HFF-Myc (cell line): Measurements from ENCODE around the gene ADH6.
"Not testable (repeated sequence)": the region's sequence is repeated elsewhere in the genome, so short reads cannot be mapped to it uniquely, and the experiment has no call there.

Experiments used
- DNase-seq: peaks from one replicate; pipeline ENCODE4 v3.0.0-alpha.2; 2011; ENCODE audit warnings: low read depth; ENCODE audit errors: extremely low read depth
- H3K4me3 ChIP-seq: replicated peaks from 2 replicates; pipeline ENCODE4 v1.5.1; 2011; ENCODE audit warnings: low read depth, mild to moderate bottlenecking, control low read depth, low read length
- TF ChIP-seq, protein P1 (sequence below): IDR thresholded peaks from 2 replicates; pipeline ENCODE4 v1.5.1; 2012; ENCODE audit warnings: mild to moderate bottlenecking, low read depth, low read length, control low read depth; ENCODE audit errors: missing control alignments

The ADH6 gene

DNA sequence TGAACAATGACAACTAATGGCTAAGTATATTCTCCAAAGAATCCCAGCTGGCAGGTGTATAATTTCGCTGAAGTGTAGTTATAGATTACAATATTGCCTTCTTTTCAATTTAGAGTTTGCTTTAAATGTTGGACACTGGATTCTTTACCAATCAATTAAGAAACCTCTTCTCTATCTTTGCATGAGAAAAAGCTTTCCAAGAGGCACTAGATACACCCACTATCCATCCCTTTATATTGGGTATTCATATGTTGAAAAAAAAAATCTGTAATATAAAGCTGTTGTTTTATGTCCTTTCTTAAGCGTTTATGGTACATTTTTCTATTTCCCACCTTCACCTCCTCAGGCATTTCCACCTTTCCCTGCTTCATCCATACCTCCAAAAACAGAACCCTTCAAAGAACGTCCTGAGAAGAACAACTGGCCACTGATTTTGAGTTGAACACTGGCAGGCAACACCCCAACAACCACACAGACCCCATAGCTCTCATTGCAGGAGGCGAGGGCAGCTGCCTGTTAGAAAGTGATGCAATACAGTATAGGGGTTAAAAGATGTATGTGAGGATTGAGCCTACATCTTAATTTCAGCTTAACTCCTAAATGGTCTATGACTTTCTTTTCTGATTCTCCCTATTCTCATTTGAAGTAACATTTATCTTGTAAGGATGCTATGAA is 11.8 kb downstream of the ADH6 start:
- TF ChIP-seq, protein P1, sequence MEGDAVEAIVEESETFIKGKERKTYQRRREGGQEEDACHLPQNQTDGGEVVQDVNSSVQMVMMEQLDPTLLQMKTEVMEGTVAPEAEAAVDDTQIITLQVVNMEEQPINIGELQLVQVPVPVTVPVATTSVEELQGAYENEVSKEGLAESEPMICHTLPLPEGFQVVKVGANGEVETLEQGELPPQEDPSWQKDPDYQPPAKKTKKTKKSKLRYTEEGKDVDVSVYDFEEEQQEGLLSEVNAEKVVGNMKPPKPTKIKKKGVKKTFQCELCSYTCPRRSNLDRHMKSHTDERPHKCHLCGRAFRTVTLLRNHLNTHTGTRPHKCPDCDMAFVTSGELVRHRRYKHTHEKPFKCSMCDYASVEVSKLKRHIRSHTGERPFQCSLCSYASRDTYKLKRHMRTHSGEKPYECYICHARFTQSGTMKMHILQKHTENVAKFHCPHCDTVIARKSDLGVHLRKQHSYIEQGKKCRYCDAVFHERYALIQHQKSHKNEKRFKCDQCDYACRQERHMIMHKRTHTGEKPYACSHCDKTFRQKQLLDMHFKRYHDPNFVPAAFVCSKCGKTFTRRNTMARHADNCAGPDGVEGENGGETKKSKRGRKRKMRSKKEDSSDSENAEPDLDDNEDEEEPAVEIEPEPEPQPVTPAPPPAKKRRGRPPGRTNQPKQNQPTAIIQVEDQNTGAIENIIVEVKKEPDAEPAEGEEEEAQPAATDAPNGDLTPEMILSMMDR = no peak
- H3K4me3 ChIP-seq = no peak overlapping the region
- DNase-seq = no peak

DNA sequence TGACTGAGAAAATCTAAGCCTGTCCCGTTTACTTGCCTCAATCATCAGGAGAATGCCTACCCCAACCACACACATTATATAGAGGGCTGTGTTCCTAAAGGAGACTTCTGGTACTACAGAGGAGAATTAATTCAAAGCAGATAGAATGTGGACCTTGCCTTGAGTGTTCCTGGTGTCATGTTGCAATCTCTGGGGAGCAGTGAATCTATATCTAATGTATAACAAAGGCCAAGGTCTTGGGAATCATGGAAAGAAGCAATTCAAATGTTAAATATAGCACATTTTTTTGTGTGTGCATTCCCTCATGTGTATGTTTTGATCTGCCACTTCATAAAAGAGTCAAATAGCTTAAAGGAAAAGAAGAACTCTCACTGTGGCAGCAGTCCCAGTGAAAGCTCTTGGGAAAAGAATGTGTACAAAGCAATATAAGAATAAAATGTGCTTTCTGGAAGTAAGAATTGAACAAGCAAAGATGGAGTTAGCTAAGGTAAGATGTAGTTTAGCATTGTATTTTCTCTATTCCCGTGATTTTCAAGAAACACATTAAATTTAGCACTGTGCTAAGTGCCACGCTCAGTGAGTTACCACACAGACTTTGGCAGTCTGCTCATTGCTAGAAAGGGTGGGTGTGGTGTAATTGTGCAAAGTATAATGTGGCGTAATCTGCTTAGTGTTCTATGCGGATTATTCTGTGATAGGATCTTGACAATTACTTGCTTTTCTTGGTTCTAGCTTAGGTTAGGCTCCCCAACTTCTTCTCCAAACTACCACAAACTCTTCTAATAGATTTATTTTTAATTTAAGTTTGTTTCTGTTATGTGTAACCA is 13.7 kb downstream of the ADH6 start:
- DNase-seq = peak; percentile 17
- no peak overlapping the region for H3K4me3 ChIP-seq
- TF ChIP-seq, protein P1 = no peak

DNA sequence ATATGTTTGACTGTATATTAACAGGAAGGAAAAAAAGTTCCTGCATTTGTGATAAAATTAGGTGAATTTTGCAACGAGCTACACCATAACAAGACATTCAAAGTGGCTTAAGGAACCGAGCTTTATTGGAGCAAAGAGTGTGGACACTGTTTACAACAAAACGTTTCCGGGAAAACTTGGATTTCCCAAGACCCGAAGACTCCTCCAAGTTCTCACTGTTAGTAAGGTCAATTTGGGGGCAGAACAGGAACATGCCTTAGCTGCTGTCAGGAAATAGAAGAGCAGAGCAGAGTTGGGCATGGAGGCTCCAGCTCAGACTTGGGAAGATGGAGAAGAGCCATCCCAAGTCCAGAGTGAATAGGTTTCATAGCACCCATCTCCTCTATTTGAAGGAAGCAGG is 16.5 kb downstream of the ADH6 start:
- no peak overlapping the region for H3K4me3 ChIP-seq
- TF ChIP-seq, protein P1 = no peak
- no peak for DNase-seq

DNA sequence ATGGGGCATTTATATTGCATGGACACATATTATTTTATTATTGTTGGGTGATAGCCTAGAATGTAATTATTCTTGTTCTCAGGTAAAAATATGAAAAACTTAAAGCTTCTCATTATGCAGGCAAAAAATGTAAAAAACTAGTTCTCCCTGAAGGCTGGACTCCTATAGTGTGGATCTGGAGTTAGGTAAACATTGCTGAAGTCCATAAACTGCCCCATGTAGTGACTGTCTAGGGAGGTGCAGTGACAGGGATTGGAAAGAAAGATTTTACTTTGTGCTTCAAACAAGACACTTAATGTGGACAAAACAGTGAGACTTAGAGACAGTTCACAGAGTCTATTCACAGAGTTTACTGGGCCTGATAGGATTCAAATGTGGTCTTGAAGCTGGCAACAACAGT is 17.0 kb downstream of the ADH6 start:
- TF ChIP-seq, protein P1 = no peak
- no peak overlapping the region for H3K4me3 ChIP-seq
- no peak for DNase-seq

DNA sequence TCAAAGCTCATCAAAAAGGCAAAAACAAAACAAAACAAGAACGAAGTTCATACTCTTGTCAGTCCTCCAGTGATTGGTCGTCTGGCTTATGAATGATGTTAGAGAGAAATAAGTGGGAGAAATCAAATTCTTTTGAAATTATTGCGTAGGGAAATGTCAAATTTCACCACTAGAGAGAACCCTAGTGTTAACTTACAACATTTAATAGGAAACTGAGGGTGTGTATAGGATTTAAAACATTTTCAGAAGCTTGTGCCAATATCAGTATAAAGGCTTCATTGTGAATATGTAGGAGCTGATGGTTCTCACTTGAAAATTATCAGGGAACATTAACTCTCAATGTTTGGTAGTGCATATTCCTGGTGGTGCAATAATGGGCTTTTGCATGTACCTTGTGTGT is 17.4 kb downstream of the ADH6 start:
- TF ChIP-seq, protein P1 = no peak
- no peak for DNase-seq

DNA sequence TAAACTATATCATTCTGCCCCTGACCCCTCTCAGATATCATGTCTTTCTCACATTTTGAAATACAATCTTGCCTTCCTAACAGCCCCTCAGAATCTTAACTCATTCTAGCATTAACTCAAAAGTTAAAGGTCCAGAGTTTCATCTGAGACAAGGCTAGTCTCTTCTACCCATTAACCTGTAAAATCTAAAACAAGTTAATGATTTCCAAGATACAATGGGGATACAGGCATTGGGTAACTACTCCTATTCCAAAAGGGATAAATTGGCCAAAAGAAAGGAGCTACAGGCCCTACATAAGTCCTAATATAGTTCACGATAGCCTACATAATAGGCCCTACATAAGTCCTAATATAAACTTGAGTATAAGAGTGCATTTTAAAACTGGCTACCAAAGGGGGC is 18.9 kb downstream of the ADH6 start:
- no peak overlapping the region for H3K4me3 ChIP-seq
- DNase-seq = no peak
- TF ChIP-seq, protein P1 = no peak

More for the DNA sequence above, 17.4 kb downstream of the ADH6 start:
- no peak overlapping the region for H3K4me3 ChIP-seq

DNA sequence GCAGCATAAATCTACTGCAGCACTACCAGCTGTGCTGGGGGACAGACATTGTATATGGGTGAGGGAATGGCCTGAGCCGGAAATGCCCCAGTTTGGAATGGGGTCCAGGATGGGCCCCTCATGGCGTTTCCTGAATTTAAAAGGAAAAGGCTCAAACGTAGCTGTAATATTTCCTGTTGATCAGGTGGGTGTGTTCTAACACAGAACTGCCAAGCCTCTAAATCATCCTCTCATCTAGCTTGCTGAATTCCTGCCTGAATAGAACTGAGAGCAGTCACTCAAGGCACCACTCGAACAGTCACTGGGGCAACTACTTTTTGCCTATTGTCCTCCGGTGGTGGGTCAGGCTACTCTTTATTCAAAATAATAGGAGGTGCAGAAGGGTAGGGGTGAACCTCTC is 28.7 kb downstream of the ADH6 start:
- no peak for DNase-seq
- H3K4me3 ChIP-seq = no peak overlapping the region
- TF ChIP-seq, protein P1 = no peak

DNA sequence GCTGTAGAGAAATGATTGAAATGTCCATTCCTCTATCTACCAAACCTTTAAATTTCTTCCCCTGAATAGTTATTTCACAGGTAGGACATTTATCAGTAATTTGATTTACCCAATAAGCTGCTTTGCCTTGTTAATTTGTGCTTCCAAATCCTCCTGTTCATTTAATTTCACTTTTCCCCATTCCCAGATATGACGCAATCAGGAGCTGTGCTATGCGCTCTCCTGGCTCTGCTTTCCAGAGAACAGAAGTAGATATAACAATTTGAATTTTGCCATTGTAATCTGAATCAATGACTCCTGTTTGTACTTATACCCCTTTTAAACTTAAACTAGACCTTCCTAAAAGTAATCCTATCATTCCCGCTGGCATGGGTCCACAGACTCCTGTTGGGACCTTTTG is 29.1 kb downstream of the ADH6 start:
- DNase-seq, H3K4me3 ChIP-seq: not testable (repeated sequence)
